Prostate gland (tissue), 2 donors: ENCODE data around the gene DCP1B. TPM values are rescaled to one million over a fixed set of nuclear protein-coding genes. Genes with fewer than 3 reads are reported as not detected.

Experiments
- total RNA-seq, 2 donors: library from RNA; depleted of rRNA; stranded (reverse); fragments of >200 nt; gene quantifications; one replicate each; pipeline ENCODE4 v1.1.0, GENCODE V29; 2016

The DCP1B gene
- total RNA-seq, 2 donors from 2014 or later = 20.1 to 31.9 TPM

Other genes with a start within 250 kb of the DCP1B start
- gene LRTM2, start 183.9 kb downstream of the DCP1B start, total RNA-seq = not detected
- gene CACNA2D4, start 85.8 kb downstream of the DCP1B start, total RNA-seq = 1 to 10 TPM; 1.4 to 9.4 TPM
- gene CACNA1C, start 48.5 kb upstream of the DCP1B start, total RNA-seq = 10 to 100 TPM in 1 of 2 donors, 1 to 10 TPM in 1; 8.1 to 18.2 TPM